ENCODE results near the gene SLC34A1. TPM values are rescaled to one million over a fixed set of nuclear protein-coding genes. Genes with fewer than 3 reads are reported as not detected.

The SLC34A1 gene
- total and polyA plus RNA-seq, 2 of the 13 experiments (the other 11 are each of a cell fraction or from before 2014, with no cell fraction given) = 0.03 to 0.20 TPM

DNA sequence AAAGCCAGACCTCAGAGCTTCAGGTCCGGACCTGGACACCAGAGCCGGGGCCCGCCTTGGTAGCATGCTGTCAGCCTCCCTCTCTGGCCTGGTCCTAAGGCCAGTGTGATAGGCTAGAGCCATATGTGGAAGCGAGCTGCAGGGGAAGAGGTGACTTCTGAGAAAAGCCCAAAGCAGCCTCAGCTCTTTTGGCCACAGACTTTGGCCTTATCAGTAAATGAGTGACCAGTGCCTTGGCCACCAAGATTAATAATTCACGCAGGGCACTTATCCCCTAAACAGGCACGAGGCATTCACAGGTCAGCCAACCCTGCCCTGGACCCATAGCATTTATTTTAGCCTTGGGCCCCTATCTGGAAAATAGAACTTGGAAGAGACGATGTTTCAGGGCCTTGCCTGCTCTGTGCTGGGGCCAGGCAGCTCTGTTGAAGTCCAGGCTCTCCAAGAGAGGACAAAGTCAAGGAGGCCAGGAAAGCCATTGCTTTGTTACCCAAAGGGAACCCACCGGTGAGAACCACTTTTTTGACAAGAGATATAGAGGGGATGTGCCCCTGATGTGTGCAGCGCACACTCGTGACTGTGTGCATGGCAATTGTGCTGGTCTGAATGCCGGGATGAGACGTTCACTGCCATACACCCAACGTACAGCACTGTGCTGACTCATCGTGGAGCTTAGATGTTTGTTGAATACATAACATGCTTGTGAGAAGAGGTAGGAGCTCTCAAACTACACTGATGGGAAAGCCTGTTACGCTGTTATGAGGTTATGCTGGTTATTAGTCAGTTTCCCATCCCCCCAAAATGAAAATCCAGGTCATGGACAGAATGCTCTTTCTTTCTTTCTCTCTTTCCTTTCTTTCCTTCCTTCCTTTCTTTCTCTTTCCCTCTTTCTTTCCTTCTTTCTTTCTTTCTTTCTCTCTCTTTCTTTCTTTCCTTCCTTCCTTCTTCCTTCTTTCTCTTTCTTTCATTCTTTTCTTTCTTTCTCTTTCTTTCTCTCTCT is 5.0 kb upstream of the SLC34A1 start (continued):
- TF ChIP-seq ZNF224 (CRISPR knock-in tag; IDR thresholded peaks at IDR 0.05) (peak; percentile 87; the same call in 1 of the 2 replicates), ZHX1 (CRISPR knock-in tag; IDR thresholded peaks at IDR 0.05; ENCODE audit: low read depth) (peak; percentile 54; the same call in 1 of the 2 replicates), BCL6 (CRISPR knock-in tag; IDR thresholded peaks at IDR 0.05) (peak; percentile 60; the same call in 1 of the 2 replicates), ELF3 (CRISPR knock-in tag; IDR thresholded peaks at IDR 0.05) (peak; percentile 6; the same call in 1 of the 2 replicates), ZNF772 (CRISPR knock-in tag; IDR thresholded peaks at IDR 0.05) (peak; percentile 66; the same call in 1 of the 2 replicates), SATB2 (CRISPR knock-in tag; IDR thresholded peaks at IDR 0.05) (peak; percentile 83; the same call in 1 of the 2 replicates), IRX3 (CRISPR knock-in tag; IDR thresholded peaks at IDR 0.05; ENCODE audit: borderline replicate concordance, low read depth) (no peak), HDAC6 (IDR thresholded peaks at IDR 0.05; ENCODE audit: low read depth, low read length) (no peak), RFX1 (IDR thresholded peaks at IDR 0.05) (no peak), FOXC1 (CRISPR knock-in tag; IDR thresholded peaks at IDR 0.05; ENCODE audit: borderline replicate concordance) (peak; percentile 68; the same call in 1 of the 2 replicates)
- TF ChIP-seq, protein P1, sequence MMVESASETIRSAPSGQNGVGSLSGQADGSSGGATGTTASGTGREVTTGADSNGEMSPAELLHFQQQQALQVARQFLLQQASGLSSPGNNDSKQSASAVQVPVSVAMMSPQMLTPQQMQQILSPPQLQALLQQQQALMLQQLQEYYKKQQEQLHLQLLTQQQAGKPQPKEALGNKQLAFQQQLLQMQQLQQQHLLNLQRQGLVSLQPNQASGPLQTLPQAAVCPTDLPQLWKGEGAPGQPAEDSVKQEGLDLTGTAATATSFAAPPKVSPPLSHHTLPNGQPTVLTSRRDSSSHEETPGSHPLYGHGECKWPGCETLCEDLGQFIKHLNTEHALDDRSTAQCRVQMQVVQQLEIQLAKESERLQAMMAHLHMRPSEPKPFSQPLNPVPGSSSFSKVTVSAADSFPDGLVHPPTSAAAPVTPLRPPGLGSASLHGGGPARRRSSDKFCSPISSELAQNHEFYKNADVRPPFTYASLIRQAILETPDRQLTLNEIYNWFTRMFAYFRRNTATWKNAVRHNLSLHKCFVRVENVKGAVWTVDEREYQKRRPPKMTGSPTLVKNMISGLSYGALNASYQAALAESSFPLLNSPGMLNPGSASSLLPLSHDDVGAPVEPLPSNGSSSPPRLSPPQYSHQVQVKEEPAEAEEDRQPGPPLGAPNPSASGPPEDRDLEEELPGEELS (CRISPR knock-in tag; IDR thresholded peaks at IDR 0.05) = peak; percentile 51
- TF ChIP-seq, protein P2, sequence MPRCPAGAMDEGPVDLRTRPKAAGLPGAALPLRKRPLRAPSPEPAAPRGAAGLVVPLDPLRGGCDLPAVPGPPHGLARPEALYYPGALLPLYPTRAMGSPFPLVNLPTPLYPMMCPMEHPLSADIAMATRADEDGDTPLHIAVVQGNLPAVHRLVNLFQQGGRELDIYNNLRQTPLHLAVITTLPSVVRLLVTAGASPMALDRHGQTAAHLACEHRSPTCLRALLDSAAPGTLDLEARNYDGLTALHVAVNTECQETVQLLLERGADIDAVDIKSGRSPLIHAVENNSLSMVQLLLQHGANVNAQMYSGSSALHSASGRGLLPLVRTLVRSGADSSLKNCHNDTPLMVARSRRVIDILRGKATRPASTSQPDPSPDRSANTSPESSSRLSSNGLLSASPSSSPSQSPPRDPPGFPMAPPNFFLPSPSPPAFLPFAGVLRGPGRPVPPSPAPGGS (CRISPR knock-in tag; IDR thresholded peaks at IDR 0.05) = peak; percentile 78
- TF ChIP-seq, protein P3, sequence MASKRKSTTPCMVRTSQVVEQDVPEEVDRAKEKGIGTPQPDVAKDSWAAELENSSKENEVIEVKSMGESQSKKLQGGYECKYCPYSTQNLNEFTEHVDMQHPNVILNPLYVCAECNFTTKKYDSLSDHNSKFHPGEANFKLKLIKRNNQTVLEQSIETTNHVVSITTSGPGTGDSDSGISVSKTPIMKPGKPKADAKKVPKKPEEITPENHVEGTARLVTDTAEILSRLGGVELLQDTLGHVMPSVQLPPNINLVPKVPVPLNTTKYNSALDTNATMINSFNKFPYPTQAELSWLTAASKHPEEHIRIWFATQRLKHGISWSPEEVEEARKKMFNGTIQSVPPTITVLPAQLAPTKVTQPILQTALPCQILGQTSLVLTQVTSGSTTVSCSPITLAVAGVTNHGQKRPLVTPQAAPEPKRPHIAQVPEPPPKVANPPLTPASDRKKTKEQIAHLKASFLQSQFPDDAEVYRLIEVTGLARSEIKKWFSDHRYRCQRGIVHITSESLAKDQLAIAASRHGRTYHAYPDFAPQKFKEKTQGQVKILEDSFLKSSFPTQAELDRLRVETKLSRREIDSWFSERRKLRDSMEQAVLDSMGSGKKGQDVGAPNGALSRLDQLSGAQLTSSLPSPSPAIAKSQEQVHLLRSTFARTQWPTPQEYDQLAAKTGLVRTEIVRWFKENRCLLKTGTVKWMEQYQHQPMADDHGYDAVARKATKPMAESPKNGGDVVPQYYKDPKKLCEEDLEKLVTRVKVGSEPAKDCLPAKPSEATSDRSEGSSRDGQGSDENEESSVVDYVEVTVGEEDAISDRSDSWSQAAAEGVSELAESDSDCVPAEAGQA (IDR thresholded peaks at IDR 0.05; ENCODE audit: low read depth) = no peak
- TF ChIP-seq, protein P3 (CRISPR knock-in tag; IDR thresholded peaks at IDR 0.05; ENCODE audit: borderline replicate concordance) = peak; percentile 51; the same call in 1 of the 2 replicates
